Transverse colon (tissue), 4 donors: Measurements from ENCODE around the gene POLR2F.
"Not testable (repeated sequence)": the region's sequence is repeated elsewhere in the genome, so short reads cannot be mapped to it uniquely, and the experiment has no call there.

Experiments
- CTCF ChIP-seq, 5 experiments: fragments of 200-600 bp in 3 of 5; fragments of 450-650 bp in 2 of 5; sonication (generic) in 3 of 5; IDR thresholded peaks; 1 replicate in 2 of 5; 2 replicates in 3 of 5; pipeline ENCODE4 v1.5.1; 2016 to 2017; ENCODE audit warnings: antibody characterized with exemption in 5 of 5, inconsistent platforms in 3 of 5, mild to moderate bottlenecking in 2 of 5, moderate library complexity in 1 of 5
- EP300 ChIP-seq: sonication (generic); formaldehyde crosslinking; IDR thresholded peaks from one replicate; pipeline ENCODE4 v1.6.1; 2017; ENCODE audit warnings: antibody characterized with exemption, low read depth
- POLR2A ChIP-seq: fragments of 450-650 bp; IDR thresholded peaks from one replicate; pipeline ENCODE4 v1.6.1; 2016; ENCODE audit warnings: antibody characterized with exemption, mild to moderate bottlenecking, moderate library complexity
- POLR2AphosphoS5 ChIP-seq, 3 donors: sonication (generic); formaldehyde crosslinking; IDR thresholded peaks; one replicate each; pipeline ENCODE4 v1.6.1; 2016; ENCODE audit warnings: antibody characterized with exemption in 3 of 3

GRCh38 chr22:37952629-37953028 lies 870 bp upstream of the POLR2F start:
- TF ChIP-seq CTCF (IDR thresholded peaks at IDR 0.05); POLR2A; POLR2AphosphoS5 (IDR thresholded peaks at IDR 0.05); EP300: not testable (repeated sequence)
